ENCODE results near the gene LUZP2.

LUZP2 gene

GRCh38 chr11:24471084-24471483, 25.8 kb upstream of the LUZP2 start:
- TF ChIP-seq ISL1 (CRISPR knock-in tag; IDR thresholded peaks at IDR 0.05) (no peak), ZNF8 (CRISPR knock-in tag; IDR thresholded peaks at IDR 0.05) (no peak), CSRNP3 (CRISPR knock-in tag; IDR thresholded peaks at IDR 0.05) (no peak), PATZ1 (CRISPR knock-in tag; IDR thresholded peaks at IDR 0.05; ENCODE audit: borderline replicate concordance) (no peak)
- peak; percentile 58; the same call in 2 of the 3 replicates for ATAC-seq

- TF ChIP-seq CREB5 (CRISPR knock-in tag; IDR thresholded peaks at IDR 0.05; ENCODE audit: low read depth), result no peak
- TF ChIP-seq TCF4 (CRISPR knock-in tag; IDR thresholded peaks at IDR 0.05; ENCODE audit: borderline replicate concordance), result no peak
- no peak for TF ChIP-seq ZC3H10 (CRISPR knock-in tag; IDR thresholded peaks at IDR 0.05)
- ATAC-seq, result no peak
Measured at GRCh38 chr11:24478718-24479117, 18.1 kb upstream of the LUZP2 start.

- no peak for ATAC-seq
Measured at GRCh38 chr11:24489477-24489876, 7.4 kb upstream of the LUZP2 start.

GRCh38 chr11:24496386-24496735, 492 bp upstream of the LUZP2 start:
- no peak for TF ChIP-seq ISL1 (CRISPR knock-in tag; IDR thresholded peaks at IDR 0.05)
- no peak for TF ChIP-seq OSR1 (CRISPR knock-in tag; IDR thresholded peaks at IDR 0.05)
- no peak for TF ChIP-seq ESRRG (CRISPR knock-in tag; IDR thresholded peaks at IDR 0.05)
- TF ChIP-seq SNAI2 (CRISPR knock-in tag; IDR thresholded peaks at IDR 0.05), result no peak
- TF ChIP-seq ZFP3 (CRISPR knock-in tag; IDR thresholded peaks at IDR 0.05), result no peak
- TF ChIP-seq ARNTL (CRISPR knock-in tag; IDR thresholded peaks at IDR 0.05; ENCODE audit: borderline replicate concordance, low read depth), result no peak
- no peak for TF ChIP-seq CREB5 (CRISPR knock-in tag; IDR thresholded peaks at IDR 0.05; ENCODE audit: low read depth)
- no peak for TF ChIP-seq ZFP30 (CRISPR knock-in tag; IDR thresholded peaks at IDR 0.05)
- no peak for TF ChIP-seq PATZ1 (CRISPR knock-in tag; IDR thresholded peaks at IDR 0.05; ENCODE audit: borderline replicate concordance)
- no peak for TF ChIP-seq ZNF8 (CRISPR knock-in tag; IDR thresholded peaks at IDR 0.05)
- no peak for TF ChIP-seq POU6F1 (CRISPR knock-in tag; IDR thresholded peaks at IDR 0.05; ENCODE audit: borderline replicate concordance, low read depth)
- no peak for TF ChIP-seq CSRNP3 (CRISPR knock-in tag; IDR thresholded peaks at IDR 0.05)
- no peak for TF ChIP-seq ZC3H10 (CRISPR knock-in tag; IDR thresholded peaks at IDR 0.05)
- ATAC-seq, result peak; percentile 43

More at GRCh38 chr11:24489477-24489876, 7.4 kb upstream of the LUZP2 start:
- TF ChIP-seq CSRNP3 (CRISPR knock-in tag; IDR thresholded peaks at IDR 0.05) (no peak), ISL1 (CRISPR knock-in tag; IDR thresholded peaks at IDR 0.05) (no peak), BACH2 (CRISPR knock-in tag; IDR thresholded peaks at IDR 0.05; ENCODE audit: borderline replicate concordance) (no peak), ESRRG (CRISPR knock-in tag; IDR thresholded peaks at IDR 0.05) (no peak), ZNF70 (CRISPR knock-in tag; IDR thresholded peaks at IDR 0.05) (no peak), CSDC2 (CRISPR knock-in tag; IDR thresholded peaks at IDR 0.05) (no peak)
